GM18498 (cell line): ENCODE measurements around the gene AUTS2.
A peak's percentile ranks its signal among the peaks of the same experiment; 100 is the strongest.

Experiments used
- ATAC-seq: cut with Tn5 transposase; IDR thresholded peaks from one replicate; pipeline ENCODE4 v1.9.1; 2021; ENCODE audit warnings: mild to moderate bottlenecking, moderate library complexity; ENCODE audit not compliant: unreplicated experiment

AUTS2 gene

DNA sequence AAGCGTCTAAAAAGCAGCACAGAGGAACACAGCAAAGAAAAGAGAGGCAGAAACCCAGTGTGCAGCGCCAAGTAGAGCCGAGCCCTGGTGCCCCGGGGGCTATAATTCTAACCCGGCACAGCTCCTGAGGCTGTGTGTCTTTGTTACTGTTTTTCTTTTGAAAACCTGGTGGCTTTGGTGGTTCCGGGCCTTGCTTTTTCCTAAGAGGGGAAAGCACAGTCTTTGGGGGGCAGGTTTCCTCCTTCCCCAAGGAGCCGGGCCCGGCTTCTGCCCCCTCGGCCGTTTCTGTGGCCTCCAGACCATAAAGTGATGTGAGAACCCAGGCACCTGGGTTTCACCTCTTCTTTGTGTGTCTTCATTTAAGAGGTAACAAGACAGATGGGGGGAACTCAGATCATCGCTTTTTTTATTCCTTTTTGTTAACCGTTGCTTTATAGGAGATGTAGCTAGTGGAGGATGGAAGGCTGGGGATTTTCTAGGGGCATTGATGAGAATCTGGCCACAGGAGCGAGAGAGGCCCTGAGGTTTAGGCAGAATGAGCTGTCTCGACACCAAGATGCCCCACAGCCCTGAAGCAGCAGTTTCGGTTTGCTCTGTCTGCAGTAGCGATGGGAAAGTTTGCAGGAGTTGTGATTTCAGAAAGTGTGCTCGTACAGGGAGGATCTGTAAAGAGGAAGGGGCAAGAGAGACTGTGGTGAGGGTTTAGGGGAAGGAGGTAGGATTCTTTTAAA is 1165.9 kb downstream of the AUTS2 start:
- ATAC-seq, result peak; percentile 92

DNA sequence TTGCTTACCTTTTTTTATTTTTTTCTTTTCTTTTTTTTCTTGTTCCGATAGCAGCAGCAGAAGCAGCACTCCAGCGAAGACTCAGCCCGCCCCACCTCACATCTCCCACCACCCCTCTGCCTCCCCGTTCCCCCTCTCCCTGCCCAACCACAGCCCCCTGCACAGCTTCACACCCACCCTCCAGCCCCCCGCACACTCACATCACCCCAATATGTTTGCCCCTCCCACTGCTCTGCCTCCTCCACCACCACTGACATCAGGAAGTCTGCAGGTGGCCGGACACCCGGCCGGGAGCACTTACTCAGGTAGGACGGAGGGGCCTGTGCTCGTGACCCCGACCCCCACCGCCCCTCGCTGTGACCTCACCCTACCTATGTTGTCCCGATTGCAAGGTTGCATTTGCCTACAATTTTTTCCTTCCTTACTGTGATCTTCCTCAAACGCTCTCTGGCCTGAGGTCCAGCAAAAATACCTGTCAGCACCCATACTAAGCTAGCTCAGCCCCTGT is 1166.5 kb downstream of the AUTS2 start:
- no peak for ATAC-seq

DNA sequence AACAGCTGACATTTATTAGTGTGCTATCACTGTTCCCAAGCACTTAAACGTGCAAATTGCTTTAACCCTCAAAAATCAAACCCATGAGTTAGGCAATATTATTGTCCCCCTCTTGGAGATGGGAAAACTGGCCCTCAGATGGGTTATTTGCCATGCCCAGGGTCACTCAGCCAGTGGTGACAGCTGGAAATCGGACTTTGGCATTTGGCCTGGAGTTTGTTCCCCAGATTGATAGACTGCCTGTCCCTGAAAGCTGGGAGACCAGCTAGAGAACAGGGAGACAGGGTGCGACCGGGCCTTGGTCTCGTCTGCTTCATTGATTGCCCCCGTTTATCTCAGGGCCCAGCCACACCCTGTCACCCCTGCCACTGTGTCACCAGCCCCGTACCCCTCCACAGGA is 1167.4 kb downstream of the AUTS2 start:
- ATAC-seq, result no peak

DNA sequence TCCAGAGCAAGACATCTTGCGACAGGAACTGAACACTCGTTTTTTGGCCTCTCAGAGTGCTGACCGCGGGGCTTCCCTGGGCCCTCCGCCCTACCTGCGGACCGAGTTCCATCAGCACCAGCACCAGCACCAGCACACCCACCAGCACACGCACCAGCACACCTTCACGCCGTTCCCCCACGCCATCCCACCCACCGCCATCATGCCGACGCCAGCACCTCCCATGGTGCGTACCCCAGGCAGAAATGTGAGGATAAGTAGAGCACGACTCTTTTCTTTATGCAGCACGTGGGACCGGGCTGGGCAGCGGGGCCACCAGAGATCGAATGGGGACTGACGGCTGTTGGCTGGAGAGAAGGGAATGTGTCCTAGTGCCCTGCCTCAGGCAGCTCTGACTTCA is 1167.8 kb downstream of the AUTS2 start:
- no peak for ATAC-seq

DNA sequence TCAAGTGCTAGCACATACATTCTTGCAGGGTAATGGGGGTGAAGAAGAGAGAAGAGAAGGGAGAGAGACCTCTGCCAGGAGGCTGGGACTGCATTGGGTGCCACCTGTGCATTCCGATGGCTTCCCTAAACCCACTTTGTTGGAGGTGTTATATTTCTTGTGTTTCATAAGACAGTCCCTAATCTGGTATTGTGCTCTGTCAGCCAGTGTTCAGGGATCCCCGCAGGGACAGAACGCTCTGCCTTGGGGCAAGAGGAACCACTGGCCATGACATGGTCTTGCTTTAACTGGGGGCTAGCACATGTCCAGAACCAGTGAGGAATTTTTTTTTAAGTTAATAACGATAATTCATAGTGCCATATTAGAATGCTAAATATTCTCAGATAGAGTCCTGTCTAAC is 1168.4 kb downstream of the AUTS2 start:
- ATAC-seq, result no peak

DNA sequence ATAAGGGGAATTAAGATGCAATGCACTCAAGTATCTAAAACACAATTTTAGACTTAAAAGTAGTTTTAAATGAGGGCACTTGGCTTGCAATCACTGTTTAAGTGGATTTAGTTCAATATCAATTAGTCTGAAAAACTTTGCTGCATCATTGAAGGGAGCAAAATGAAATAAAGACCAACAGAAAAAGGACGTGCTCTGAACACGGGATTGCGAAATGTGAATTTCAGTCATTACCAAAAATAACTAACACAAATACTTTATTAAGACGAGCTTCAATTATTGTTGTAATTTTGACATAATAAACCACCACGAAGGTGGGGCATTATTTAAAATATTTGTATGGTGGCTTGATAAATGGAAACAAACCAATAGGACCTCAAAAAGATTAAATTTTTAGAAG is 1171.9 kb downstream of the AUTS2 start:
- no peak for ATAC-seq

DNA sequence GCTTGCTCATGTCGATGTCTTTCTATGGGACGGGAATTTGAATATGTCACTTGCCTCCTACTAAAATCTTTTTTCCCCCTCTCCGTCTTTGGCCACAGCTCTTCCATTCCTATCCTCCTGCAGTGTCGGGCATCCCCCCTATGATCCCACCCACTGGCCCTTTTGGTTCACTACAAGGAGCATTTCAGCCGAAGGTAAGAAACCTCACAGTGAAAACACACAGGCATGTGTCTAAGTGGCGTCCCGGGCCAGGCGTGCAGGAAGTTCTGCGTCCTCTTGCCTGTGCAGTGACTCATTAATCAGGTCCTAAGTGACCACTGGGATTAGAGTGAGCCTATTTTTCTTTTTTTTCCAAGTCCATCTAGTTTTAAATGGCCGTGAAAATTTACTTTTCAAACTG is 1173.2 kb downstream of the AUTS2 start:
- no peak for ATAC-seq

DNA sequence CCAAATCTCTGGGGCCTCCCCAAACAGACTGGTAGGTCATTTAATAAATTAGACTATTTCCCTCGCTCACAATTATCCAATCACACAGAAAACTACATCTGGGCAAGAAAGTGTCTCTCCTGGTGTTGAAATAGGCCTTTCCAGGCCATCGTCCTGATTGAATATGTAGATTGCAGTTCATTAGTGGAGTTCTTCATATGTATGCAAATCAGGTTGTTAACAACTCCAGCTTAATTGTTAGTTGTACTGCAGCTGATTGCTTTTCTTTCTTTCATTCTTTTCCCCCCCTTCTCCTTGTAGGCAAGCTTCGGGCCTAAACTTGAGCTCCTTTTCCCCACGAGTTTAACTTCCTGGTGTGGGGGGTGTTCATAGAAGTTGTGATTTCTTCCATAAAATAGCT is 1174.6 kb downstream of the AUTS2 start:
- no peak for ATAC-seq

DNA sequence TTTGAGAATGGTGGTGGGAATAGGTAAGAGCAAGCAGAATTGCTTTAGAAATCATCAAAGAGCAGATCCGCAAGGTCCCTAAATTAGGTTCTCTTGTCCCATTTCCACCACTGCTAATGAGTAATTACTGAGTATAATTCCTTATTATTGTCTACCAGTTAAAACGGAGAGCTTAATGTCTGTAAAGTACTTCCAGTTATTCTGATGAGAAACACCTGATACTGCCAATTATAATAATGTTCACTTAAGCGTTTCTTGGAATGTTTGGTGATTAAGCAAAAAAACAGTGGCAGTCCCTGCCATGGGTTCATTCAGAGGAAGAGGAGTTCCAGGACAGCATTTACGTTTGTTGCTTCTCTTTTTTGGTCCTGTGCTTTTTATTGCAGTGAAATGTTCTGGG is 1175.1 kb downstream of the AUTS2 start:
- ATAC-seq, result no peak

DNA sequence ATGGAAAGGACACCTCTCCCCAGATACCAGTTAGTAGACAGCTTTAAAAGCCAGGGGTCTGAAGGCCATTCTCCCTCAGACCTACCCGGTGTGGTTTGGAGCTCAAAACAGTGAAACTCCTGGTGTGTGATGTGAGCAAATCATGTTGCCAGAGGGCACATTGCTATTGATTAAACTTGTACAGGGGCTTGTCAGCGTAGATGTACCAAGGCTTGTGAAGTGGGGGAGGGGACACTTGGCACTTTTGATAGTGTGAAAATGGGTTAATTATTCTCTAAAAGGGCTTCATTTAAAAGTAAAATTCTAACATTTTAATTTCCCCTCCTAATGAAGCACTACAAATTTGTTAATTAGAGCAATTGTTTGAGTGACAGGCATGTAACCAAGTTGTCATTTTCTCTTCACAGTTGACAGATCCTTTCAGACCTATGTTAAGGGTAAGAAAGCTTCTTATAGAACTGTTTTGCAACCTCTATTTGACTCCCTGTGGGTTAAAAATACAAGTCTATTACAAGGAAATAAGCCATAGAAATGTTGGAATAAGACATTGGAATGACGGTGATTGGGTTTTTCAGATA is 1176.8 kb downstream of the AUTS2 start:
- ATAC-seq, result no peak

DNA sequence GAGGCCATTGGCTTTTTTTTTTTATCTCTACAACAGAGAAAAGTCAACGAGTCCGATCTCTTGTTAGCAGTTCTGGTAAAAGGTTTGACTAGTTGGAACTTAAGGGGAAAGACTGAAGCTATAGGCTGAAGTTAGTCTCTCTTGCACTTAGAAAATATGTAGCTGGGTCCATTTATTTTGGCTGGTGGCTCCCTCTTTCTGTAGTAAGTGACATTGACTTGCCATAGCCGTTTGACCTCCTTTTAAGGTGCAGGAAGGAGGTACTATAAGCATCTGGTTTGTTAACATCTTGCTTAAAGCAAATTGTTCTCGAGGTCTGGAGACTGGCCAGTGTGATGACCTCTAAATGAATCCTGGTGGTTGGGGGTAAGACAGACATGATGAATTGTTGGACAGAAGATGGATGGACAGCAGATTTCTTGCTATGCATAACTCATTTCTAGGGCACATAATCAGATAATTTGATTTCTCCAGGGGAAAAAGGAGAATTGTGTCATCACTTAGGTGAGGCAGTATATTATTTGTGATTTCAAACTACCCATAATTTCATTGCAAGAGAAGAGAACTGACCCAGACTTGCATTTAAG is 1177.4 kb downstream of the AUTS2 start:
- no peak for ATAC-seq

DNA sequence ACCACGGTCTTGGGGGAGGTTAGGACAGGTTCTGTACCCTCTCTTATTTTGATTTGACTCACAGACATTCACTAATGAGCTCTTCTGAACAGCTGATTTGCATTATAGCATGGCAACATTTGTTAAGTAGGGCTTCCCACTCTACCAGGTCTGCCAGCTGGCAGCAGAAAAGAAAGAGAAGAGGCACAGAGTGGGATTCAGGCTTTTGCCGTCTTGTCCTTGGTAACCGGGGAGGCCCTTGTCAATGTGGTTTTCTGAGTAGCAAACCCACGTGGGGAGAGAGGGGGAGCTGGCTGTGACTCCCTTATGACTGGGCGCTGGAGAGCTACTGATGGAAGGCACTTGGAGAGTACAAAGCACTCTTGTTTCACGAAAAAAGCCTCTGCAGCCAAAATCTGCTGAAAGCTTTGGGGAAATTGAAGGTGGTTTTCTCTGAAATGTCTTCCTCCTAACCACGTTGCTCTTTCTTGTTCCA is 1178.4 kb downstream of the AUTS2 start:
- ATAC-seq, result no peak

DNA sequence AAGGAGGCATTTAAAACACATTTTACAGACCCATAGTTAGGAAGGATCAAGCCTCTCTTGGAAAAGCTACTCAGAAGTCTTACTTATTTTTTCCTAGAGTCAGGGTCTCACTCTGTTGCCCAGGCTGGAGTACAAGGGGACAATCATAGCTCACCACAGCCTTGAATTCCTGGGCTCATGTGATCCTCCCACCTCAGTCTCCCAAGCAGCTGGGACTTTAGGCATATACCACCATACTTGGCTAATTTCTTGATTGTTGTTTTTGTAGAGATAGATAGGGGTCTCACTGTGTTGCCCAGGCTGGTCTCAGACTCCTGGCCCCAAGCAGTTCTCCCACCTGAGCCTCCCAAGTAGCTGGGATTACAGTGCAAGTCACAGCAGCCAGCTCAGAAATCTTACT is 1179.0 kb downstream of the AUTS2 start:
- ATAC-seq, result no peak

DNA sequence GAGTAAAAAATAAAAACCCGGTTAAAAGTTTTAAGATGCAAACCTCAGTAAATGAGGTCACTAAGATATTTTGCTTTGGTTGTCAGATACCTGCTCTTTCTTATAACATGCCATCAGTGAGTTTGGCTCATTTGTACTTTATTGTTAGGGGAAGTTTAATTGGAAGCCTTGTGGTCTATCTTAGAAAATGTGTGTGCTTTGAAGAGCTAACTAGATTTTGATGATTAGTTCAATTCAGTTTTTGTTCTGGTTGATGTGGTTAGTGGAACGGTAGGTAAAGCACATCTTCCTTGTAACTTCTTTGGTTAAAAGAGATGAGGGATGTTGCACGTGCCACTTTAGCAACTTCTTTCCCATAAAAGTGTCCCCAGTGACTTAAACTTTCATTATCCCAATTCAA is 1180.3 kb downstream of the AUTS2 start:
- no peak for ATAC-seq

DNA sequence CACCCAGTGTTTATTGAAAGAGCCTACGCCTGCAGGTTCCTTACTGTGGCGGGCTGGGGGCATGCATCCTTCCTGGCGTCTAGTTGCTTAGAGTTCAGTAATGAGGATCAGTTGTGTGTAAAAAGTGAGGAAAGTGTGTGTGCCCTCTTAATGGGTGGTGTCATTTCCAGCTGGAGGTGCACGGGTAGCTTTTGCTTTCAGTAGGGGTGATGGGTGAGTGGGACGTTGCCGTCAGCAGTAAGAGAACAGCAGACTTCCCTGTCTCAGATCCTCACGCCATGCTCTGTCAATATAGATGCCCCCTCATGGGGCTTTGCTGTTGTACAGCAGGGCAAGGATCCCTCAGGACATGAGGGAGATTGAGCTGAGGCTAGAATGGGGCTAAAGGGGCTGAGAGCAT is 1181.0 kb downstream of the AUTS2 start:
- ATAC-seq, result no peak

DNA sequence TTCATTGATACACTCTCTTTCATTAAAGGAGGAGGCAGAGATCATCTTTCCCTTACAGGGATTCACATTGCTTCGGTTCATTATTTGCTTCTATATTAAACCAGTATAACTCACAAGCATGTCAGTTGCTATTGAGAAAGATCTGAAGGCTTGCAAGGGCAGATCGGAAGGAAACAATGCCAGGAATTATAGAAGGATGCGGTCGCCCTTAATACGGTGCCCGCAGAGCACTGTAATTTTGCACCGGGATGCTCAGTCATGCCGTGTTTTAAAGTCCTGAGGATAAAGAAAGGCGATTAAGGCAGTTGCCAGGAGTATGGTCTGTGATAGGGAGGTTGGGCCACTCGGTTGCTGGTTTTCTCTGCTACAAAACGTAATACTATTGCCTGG is 1183.6 kb downstream of the AUTS2 start:
- no peak for ATAC-seq

DNA sequence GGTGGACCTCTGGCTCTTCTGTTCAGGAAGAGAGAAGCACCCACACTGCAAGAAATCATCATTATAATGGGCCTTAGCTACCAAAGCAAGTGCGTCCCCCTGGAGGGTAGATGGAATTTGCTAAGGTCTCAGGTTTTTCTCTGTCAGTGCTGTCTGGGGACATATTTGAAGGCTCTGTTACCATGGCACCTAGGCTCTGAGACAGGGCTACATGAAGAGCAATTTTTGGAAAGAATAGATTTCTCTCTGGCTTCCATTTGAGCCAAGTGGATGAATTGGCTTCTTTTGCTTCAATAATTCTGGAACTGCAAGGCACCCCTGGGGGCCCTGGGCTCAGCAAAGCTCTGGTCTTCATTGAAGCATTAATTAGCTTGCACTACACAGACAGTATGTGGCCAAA is 1184.5 kb downstream of the AUTS2 start:
- ATAC-seq, result no peak

DNA sequence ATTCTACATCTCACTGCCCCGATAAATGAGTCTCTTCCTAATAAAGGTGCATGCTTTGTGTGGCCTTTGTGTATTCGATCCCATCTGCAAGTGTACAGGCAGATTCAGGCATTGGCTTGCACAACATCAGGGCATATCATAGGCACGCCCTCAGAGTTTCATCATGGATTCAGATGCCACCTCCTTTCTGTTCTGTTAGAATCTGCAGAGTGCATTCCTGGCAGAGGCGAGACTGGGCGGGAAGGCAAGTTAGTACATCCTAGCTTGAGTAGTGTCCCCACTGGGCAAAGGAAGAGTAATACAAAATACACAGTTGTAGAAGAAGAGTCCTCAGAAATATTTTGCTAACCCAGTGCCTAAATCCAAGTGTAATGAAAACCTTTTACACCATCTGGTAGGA is 1187.2 kb downstream of the AUTS2 start:
- ATAC-seq, result no peak

DNA sequence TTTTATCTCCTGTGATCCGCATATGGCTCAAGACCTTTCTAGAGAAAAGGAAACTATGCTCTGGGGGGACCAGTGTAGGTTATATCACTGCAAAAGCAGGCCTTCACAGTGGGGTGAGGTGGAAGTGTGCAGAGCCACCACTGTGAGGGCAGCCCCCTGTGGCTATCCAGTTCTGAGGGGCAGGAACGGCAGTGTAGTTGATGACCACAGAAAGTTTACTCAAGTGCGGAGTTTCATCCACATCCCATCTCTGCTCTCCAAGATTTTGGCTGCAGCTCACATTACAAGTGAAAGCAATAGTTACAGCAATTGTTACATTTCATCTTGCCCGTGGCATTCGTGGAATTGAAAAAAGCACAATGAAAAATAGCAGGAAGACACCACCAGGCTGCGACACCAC is 1187.8 kb downstream of the AUTS2 start:
- no peak for ATAC-seq

DNA sequence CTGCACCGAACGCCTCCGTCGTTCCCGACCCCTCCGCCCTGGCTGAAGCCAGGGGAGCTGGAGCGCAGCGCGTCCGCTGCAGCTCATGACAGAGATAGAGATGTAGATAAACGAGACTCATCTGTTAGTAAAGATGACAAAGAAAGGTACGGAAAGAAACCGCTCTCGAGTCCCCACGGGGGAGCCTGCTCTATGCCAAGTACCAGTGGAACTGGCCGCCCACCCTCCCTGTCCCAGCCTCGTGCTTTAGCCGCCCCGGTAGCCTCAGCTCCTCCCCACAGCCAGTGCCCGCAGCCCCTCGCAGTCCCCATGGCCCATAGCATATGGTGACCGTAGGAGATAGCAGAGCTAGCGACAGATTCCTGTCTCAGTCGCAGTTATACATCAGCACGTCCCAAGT is 1189.0 kb downstream of the AUTS2 start:
- ATAC-seq, result no peak

DNA sequence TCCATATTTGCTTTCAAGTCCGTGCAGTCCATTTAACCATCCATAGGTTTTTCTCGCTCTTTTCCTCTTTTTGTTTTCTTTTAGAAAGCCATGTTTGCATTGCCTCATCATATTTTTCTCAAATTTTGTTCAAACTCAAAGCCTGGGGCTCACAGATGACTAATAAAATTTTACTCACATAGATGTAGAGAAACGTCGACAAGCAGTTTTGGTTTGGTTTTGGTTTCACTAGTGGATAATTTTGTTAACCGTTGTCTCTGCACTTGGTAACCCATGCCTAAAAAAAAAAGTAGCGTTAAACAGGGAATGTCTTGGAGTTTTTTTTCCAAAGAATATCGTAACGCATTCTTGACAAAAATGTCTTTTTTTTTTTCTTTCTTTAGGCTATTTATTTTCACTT is 1189.5 kb downstream of the AUTS2 start:
- ATAC-seq, result no peak

DNA sequence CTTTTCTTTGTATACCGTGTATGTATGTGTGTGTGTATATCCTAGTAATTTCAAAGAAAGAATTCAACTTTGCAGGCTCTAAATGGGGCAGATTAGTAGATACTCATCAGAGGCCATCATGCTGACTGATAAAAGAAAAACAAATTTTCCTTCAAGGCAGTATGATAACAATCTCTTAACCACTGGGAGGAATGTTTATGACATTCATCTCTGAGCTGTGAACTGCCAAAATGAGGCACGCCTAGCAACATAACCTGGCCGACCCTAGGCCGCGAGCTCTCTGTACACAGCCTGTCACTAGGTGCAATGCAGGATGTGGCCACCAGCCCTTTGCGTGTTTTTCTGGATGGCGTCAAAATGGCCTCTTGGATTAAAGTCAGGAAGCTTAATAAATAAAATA is 1190.0 kb downstream of the AUTS2 start:
- ATAC-seq, result no peak
